IPS-20b (cell line): Measurements from ENCODE around the gene LETM1.

ENCODE experiments used
- H3K27ac ChIP-seq: one replicate; pipeline ENCODE4 v1.5.1; 2013; ENCODE audit warnings: low read length
- H3K27me3 ChIP-seq: 2 replicates; pipeline ENCODE4 v1.6.1; 2013; ENCODE audit warnings: mild to moderate bottlenecking, low read length, inconsistent platforms; ENCODE audit not compliant: insufficient read depth
- H3K36me3 ChIP-seq: 2 replicates; pipeline ENCODE4 v1.6.1; 2013; ENCODE audit warnings: low read depth, mild to moderate bottlenecking, inconsistent platforms, low read length, moderate library complexity; ENCODE audit not compliant: insufficient read depth
- H3K4me1 ChIP-seq: 2 replicates; pipeline ENCODE4 v1.6.1; 2013; ENCODE audit warnings: mild to moderate bottlenecking, control low read depth, inconsistent platforms, low read length, moderate library complexity; ENCODE audit not compliant: insufficient read depth
- H3K4me3 ChIP-seq: 2 replicates; pipeline ENCODE4 v1.5.1; 2013; ENCODE audit warnings: mild to moderate bottlenecking, low read length, inconsistent platforms
- H3K9ac ChIP-seq: 2 replicates; pipeline ENCODE4 v1.6.1; 2013; ENCODE audit warnings: low read depth, mild to moderate bottlenecking, inconsistent platforms, low read length, moderate library complexity
- H3K9me3 ChIP-seq: 2 replicates; pipeline ENCODE4 v1.6.1; 2013; ENCODE audit warnings: mild to moderate bottlenecking, low read depth, low read length, inconsistent platforms; ENCODE audit not compliant: insufficient read depth

The LETM1 gene

DNA sequence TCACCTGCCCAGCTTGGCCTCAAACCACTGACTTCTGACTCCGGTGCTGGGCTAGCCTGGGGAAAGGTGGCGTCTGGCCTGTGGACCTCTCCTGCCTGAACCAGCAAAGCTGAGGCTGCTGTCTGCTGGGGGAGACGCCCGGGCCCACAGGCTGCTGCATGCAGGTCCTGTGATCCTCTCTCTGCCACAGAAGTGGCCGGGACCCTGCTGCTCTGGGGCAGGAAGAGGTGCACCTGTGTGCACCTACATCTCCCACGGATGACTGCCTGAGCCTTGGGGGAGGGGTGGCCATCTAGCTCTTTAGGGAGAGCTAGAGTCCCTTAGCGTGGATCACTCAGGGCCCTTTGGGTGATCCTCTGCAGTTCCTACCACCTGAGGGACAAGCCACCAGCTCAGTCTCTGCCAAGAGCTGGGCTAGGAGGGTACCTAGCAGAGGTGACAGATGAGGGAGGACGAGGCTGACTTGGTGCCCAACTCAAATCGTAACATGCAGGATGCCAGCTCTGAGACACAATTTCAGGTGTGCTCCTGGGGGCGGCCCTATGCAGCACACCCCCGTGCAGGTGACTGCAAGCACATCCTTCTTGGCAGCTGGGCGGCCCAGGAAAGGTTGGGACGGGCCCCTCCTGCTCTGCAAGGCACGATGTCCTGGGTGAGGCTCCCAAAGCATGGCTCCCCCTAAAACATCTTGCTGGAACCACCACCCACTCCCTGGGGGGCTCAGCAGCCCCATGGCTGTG, 22.5 kb downstream of the LETM1 start:
- H3K36me3 ChIP-seq: peaks cover 64% of the 10 kb centered on the region
- no peak overlapping the region for H3K4me3 ChIP-seq
- peaks cover 8% of the 10 kb centered on the region; the same call in 1 of the 2 replicates for H3K9me3 ChIP-seq
- H3K27me3 ChIP-seq: no peaks in the 10 kb centered on the region
- no peak overlapping the region for H3K27ac ChIP-seq
- no peak overlapping the region for H3K9ac ChIP-seq
- H3K4me1 ChIP-seq: no peaks in the 10 kb centered on the region

- H3K9me3 ChIP-seq: peaks cover 8% of the 10 kb centered on the region; the same call in 1 of the 2 replicates
- no peak overlapping the region for H3K9ac ChIP-seq
- no peak overlapping the region for H3K4me3 ChIP-seq
- no peaks in the 10 kb centered on the region for H3K27me3 ChIP-seq
- H3K27ac ChIP-seq: no peak overlapping the region
- H3K4me1 ChIP-seq: no peaks in the 10 kb centered on the region
- H3K36me3 ChIP-seq: peaks cover 61% of the 10 kb centered on the region
Observed at GRCh38 chr4:1832690-1833089, 23.3 kb downstream of the LETM1 start.

DNA sequence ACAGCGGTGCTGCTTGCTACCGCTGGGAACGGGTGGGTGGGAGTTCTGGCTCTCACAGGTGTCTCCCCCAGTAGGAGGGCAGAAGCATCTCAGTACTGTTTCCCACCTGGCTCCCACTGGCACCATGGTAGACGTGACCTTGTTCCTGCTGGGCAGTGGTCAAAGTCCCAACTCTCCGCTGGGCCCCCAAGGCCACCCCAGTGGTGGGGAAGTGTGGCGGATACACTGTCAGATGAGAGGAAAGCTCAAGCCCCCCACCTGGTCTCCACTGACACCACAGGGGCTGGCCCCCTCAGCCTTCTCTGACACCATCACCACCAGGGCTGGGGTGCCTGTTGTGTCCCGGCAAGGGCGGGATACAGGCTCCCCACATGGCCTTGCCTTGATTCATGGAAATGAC, 24.6 kb downstream of the LETM1 start:
- Histone ChIP-seq H3K36me3 (peaks cover 56% of the 10 kb centered on the region), H3K4me3 (no peak overlapping the region), H3K9me3 (peaks cover 8% of the 10 kb centered on the region; the same call in 1 of the 2 replicates), H3K27ac (no peak overlapping the region), H3K27me3 (no peaks in the 10 kb centered on the region), H3K4me1 (no peaks in the 10 kb centered on the region), H3K9ac (no peak overlapping the region)

GRCh38 chr4:1830642-1831228, 25.2 kb downstream of the LETM1 start:
- peaks cover 54% of the 10 kb centered on the region for H3K36me3 ChIP-seq
- H3K4me1 ChIP-seq: no peaks in the 10 kb centered on the region
- H3K4me3 ChIP-seq: no peak overlapping the region
- no peak overlapping the region for H3K27ac ChIP-seq
- no peaks in the 10 kb centered on the region for H3K27me3 ChIP-seq
- H3K9me3 ChIP-seq: peaks cover 8% of the 10 kb centered on the region; the same call in 1 of the 2 replicates
- no peak overlapping the region for H3K9ac ChIP-seq

DNA sequence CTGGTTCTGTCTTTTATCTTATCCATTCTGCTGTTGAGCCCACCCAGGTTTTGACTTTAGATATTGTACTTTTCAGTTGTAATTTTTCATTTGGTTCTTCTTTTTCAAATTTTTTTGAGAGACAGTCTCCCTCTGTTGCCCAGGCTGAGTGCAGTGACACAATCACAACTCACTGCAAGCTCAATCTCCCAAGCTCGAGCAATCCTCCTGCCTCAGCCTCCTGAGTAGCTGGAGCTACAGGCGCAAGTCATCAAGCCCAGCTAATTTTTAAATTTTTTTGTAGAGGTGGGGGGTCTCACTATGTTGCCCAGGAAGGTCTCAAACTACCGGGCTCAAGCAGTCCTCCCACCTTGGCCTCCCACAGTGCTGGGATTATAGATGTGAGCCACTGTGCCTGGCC, 25.7 kb downstream of the LETM1 start:
- H3K27me3 ChIP-seq: no peaks in the 10 kb centered on the region
- H3K4me3 ChIP-seq: no peak overlapping the region
- H3K4me1 ChIP-seq: no peaks in the 10 kb centered on the region
- H3K27ac ChIP-seq: no peak overlapping the region
- peaks cover 54% of the 10 kb centered on the region for H3K36me3 ChIP-seq
- peaks cover 8% of the 10 kb centered on the region; the same call in 1 of the 2 replicates for H3K9me3 ChIP-seq
- no peak overlapping the region for H3K9ac ChIP-seq

GRCh38 chr4:1826531-1827350, 29.2 kb downstream of the LETM1 start:
- Histone ChIP-seq H3K4me3 (no peak overlapping the region), H3K36me3 (peaks cover 51% of the 10 kb centered on the region), H3K9ac (no peak overlapping the region), H3K9me3 (peaks cover 8% of the 10 kb centered on the region; the same call in 1 of the 2 replicates), H3K4me1 (no peaks in the 10 kb centered on the region), H3K27me3 (no peaks in the 10 kb centered on the region), H3K27ac (no peak overlapping the region)

DNA sequence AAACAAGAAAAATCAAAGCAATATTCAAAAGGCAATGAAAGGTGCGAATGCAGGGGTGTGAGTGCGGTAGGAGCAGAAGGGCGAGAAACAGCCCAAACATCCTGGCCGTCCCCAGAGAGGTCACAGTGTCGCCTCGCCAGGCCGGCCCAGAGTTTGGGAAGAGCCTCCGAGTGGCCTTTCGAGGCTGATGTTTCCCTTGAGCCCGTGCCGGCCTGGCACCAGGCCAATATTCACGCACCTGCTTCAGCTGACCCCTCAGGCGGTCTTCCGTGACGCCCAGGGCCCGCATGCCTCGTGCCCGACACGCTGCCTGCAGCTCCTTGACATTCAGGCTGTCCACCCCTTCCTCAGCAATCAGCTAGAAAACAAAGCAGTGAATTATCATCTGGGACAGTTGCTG, 30.6 kb downstream of the LETM1 start:
- no peaks in the 10 kb centered on the region for H3K4me1 ChIP-seq
- no peak overlapping the region for H3K27ac ChIP-seq
- H3K36me3 ChIP-seq: peaks cover 43% of the 10 kb centered on the region
- H3K27me3 ChIP-seq: no peaks in the 10 kb centered on the region
- H3K4me3 ChIP-seq: no peak overlapping the region
- peaks cover 8% of the 10 kb centered on the region; the same call in 1 of the 2 replicates for H3K9me3 ChIP-seq
- no peak overlapping the region for H3K9ac ChIP-seq

DNA sequence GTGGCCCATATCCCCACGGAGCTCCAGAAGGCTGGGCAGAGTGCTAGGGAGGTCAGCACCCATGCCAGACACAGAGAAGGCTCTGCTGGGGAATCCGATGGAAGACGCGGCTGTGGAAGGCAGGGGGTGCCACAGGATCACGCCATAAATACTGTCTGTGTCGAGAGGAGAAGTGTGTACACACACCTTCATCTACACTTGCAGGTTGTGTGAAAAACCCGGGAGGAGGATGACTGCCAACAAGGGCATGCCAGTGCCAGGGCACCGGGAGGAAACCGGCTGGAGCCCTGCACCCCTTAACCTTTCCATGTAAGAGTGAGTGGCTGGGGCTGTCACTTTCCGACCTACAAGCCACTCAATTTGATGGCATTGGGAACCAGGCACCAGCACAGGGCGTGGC, 31.2 kb downstream of the LETM1 start:
- H3K27ac ChIP-seq: no peak overlapping the region
- no peaks in the 10 kb centered on the region for H3K4me1 ChIP-seq
- H3K36me3 ChIP-seq: peaks cover 44% of the 10 kb centered on the region
- no peak overlapping the region for H3K4me3 ChIP-seq
- H3K27me3 ChIP-seq: no peaks in the 10 kb centered on the region
- peaks cover 6% of the 10 kb centered on the region; the same call in 1 of the 2 replicates for H3K9me3 ChIP-seq
- H3K9ac ChIP-seq: no peak overlapping the region

GRCh38 chr4:1823545-1823932, 32.4 kb downstream of the LETM1 start:
- Histone ChIP-seq H3K36me3 (peaks cover 56% of the 10 kb centered on the region), H3K27me3 (no peaks in the 10 kb centered on the region), H3K9me3 (no peaks in the 10 kb centered on the region), H3K27ac (no peak overlapping the region), H3K4me1 (no peaks in the 10 kb centered on the region), H3K4me3 (no peak overlapping the region), H3K9ac (no peak overlapping the region)

GRCh38 chr4:1822568-1823544, 33.1 kb downstream of the LETM1 start:
- Histone ChIP-seq H3K4me3 (no peak overlapping the region), H3K36me3 (peaks cover 61% of the 10 kb centered on the region), H3K9ac (no peak overlapping the region), H3K9me3 (no peaks in the 10 kb centered on the region), H3K27ac (no peak overlapping the region), H3K27me3 (no peaks in the 10 kb centered on the region), H3K4me1 (no peaks in the 10 kb centered on the region)
